Endothelial cell of umbilical vein (primary cell): ENCODE results near the gene TPP2. TPM values are rescaled to one million over a fixed set of nuclear protein-coding genes. Genes with fewer than 3 reads are reported as not detected.

Experiments used
- BruUV-seq: library from RNA; stranded (reverse); fragments of 400-500 nt; replicated peaks from 2 replicates; lab custom pipeline; 2021; lab: Mats Ljungman, UMichigan
- CTCF ChIA-PET: fragments of 300-600, 350-600 bp; sonication (Branson Sonifier 250); formaldehyde crosslinking; loops from one replicate; lab custom pipeline; 2021; ENCODE audit warnings: antibody characterized with exemption, inconsistent platforms; lab: Charles Lee
- POLR2A ChIA-PET: fragments of 300-600, 350-600 bp; sonication (Branson Sonifier 250); formaldehyde crosslinking; loops from one replicate; lab custom pipeline; 2021; ENCODE audit warnings: antibody characterized with exemption, inconsistent platforms; lab: Charles Lee
- DNase-seq: peaks from one replicate; pipeline ENCODE4 v3.0.0-alpha.2; 2011; ENCODE audit warnings: low read depth, low spot score
- FAIRE-seq: peaks from 2 replicates; lab custom pipeline; 2011; peaks lifted over from hg19 to GRCh38; lab: Jason Lieb, UNC
- H2AFZ ChIP-seq: 2 replicates; pipeline ENCODE4 v1.6.0; 2012; ENCODE audit warnings: low read depth, low read length, control low read depth, inconsistent platforms
- H3K27ac ChIP-seq: 2 replicates; pipeline ENCODE4 v1.5.1; 2011; ENCODE audit warnings: low read depth, mild to moderate bottlenecking, control low read depth, low read length, moderate library complexity; ENCODE audit not compliant: insufficient read depth
- H3K27me3 ChIP-seq, 2 experiments: 2 replicates each; pipeline versions ENCODE4 v1.6.0 to v1.6.1; 2011; ENCODE audit warnings: low read length in 2 of 2, mixed read lengths in 1 of 2; ENCODE audit not compliant: control insufficient read depth in 2 of 2, insufficient read depth in 2 of 2
- H3K36me3 ChIP-seq, 2 experiments: 2 replicates in 1 of 2; 3 replicates in 1 of 2; pipeline ENCODE4 v1.5.1; 2011; ENCODE audit warnings: low read length in 2 of 2, mild to moderate bottlenecking in 1 of 2, moderate library complexity in 1 of 2; ENCODE audit not compliant: control insufficient read depth in 2 of 2, insufficient read depth in 2 of 2; ENCODE audit errors: extremely low read depth in 1 of 2
- H3K4me1 ChIP-seq: 3 replicates; pipeline ENCODE4 v1.5.1; 2011; ENCODE audit warnings: mild to moderate bottlenecking, low read length; ENCODE audit not compliant: control insufficient read depth, insufficient read depth; ENCODE audit errors: extremely low read depth
- H3K4me2 ChIP-seq: 2 replicates; pipeline ENCODE4 v1.6.1; 2011; ENCODE audit warnings: low read length, control low read depth, mixed read lengths; ENCODE audit not compliant: insufficient read depth
- H3K4me3 ChIP-seq, 3 experiments: fragments of 200-600 bp in 1 of 3; sonication (generic), shearing (Covaris generic) in 1 of 3; replicated peaks in 1 of 3; 2 replicates each; pipeline ENCODE4 v1.5.1; 2011 to 2016; ENCODE audit warnings: control low read depth in 3 of 3, low read length in 3 of 3, mild to moderate bottlenecking in 2 of 3, inconsistent platforms in 1 of 3, low read depth in 1 of 3, moderate library complexity in 1 of 3; ENCODE audit not compliant: insufficient read depth in 1 of 3
- H3K79me2 ChIP-seq: 2 replicates; pipeline ENCODE4 v1.6.0; 2012; ENCODE audit warnings: low read length, inconsistent platforms; ENCODE audit not compliant: control insufficient read depth, insufficient read depth
- H3K9ac ChIP-seq: replicated peaks from 2 replicates; pipeline ENCODE3; 2011; ENCODE audit warnings: low read length, control low read depth; ENCODE audit not compliant: insufficient read depth; ENCODE audit errors: extremely low read depth
- H3K9me1 ChIP-seq: replicated peaks from 3 replicates; pipeline ENCODE4 v1.6.0; 2011; ENCODE audit warnings: mild to moderate bottlenecking, low read length; ENCODE audit not compliant: control insufficient read depth, insufficient read depth; ENCODE audit errors: extremely low read depth
- H3K9me3 ChIP-seq: replicated peaks from 2 replicates; pipeline ENCODE4 v1.5.1; 2012; ENCODE audit warnings: low read length, inconsistent platforms; ENCODE audit not compliant: control insufficient read depth, insufficient read depth
- H4K20me1 ChIP-seq: replicated peaks from 2 replicates; pipeline ENCODE3; 2011; ENCODE audit warnings: mild to moderate bottlenecking, low read length; ENCODE audit not compliant: control insufficient read depth, insufficient read depth; ENCODE audit errors: extremely low read depth
- CTCF ChIP-seq, 2 donors: IDR thresholded peaks; 1 replicate in 1 of 2; 2 replicates in 1 of 2; pipeline ENCODE4 v1.5.1; 2011; ENCODE audit warnings: low read length in 2 of 2, mild to moderate bottlenecking in 2 of 2, moderate library complexity in 2 of 2, control low read depth in 1 of 2, inconsistent platforms in 1 of 2, low read depth in 1 of 2; ENCODE audit not compliant: insufficient read depth in 1 of 2; ENCODE audit errors: extremely low read depth in 1 of 2
- EZH2 ChIP-seq: IDR thresholded peaks from 2 replicates; pipeline ENCODE4 v1.6.1; 2012; ENCODE audit warnings: borderline replicate concordance, low read depth, mild to moderate bottlenecking, moderate library complexity, low read length, inconsistent platforms; ENCODE audit not compliant: severe bottlenecking
- FOS ChIP-seq: IDR thresholded peaks from 2 replicates; pipeline ENCODE4 v1.6.1; 2011; ENCODE audit warnings: mild to moderate bottlenecking, low read length, moderate library complexity, borderline replicate concordance; ENCODE audit not compliant: insufficient read depth
- GATA2 ChIP-seq: IDR thresholded peaks from 2 replicates; pipeline ENCODE4 v1.7.0; 2011; ENCODE audit warnings: low read depth, mild to moderate bottlenecking, moderate library complexity, mixed read lengths, low read length; ENCODE audit not compliant: insufficient read length, insufficient read depth
- JUN ChIP-seq: IDR thresholded peaks from 2 replicates; pipeline ENCODE4 v1.6.1; 2011; ENCODE audit warnings: borderline replicate concordance, low read depth; ENCODE audit not compliant: insufficient read length, insufficient read depth
- MAX ChIP-seq: IDR thresholded peaks from 2 replicates; pipeline ENCODE4 v1.6.1; 2011; ENCODE audit not compliant: insufficient read depth, insufficient read length
- MYC ChIP-seq: IDR thresholded peaks from one replicate; pipeline ENCODE4 v1.6.1; 2011; ENCODE audit warnings: mild to moderate bottlenecking, low read depth, low read length
- POLR2A ChIP-seq: IDR thresholded peaks from 2 replicates; pipeline ENCODE4 v1.6.1; 2012; ENCODE audit warnings: low read depth, mild to moderate bottlenecking, control low read depth, low read length
- POLR2AphosphoS5 ChIP-seq: IDR thresholded peaks from 2 replicates; pipeline ENCODE4 v1.6.1; 2012; ENCODE audit warnings: low read depth, mild to moderate bottlenecking, control low read depth, low read length, moderate library complexity; ENCODE audit not compliant: insufficient read depth
- dilution Hi-C: fragments of 300-500 bp; cut with MboI; formaldehyde crosslinking; loops from one replicate; pipeline ENCODE4 v1.15.0; 2019; ENCODE audit warnings: low sequenced_read_pairs; ENCODE audit not compliant: extremely low pct_ligation_motif_present
- intact Hi-C: fragments of 100-400 bp; cut with micrococcal nuclease; formaldehyde crosslinking; loops from one replicate; pipeline ENCODE4 v1.10.0; 2022
- polyA plus RNA-seq, 4 experiments: library from polyadenylated mRNA; depleted of rRNA in 3 of 4; stranded (reverse) in 3 of 4; unstranded in 1 of 4; fragments of >200 nt; gene quantifications; 2 replicates each; pipeline versions ENCODE4 v1.2.1 to v1.2.3, GENCODE V29; 2011 to 2012; ENCODE audit warnings: missing spikeins in 1 of 4
- total RNA-seq: library from RNA; stranded (reverse); gene quantifications from 2 replicates; pipeline ENCODE4 v1.2.3, GENCODE V29; 2021

Gene TPP2
- total and polyA plus RNA-seq, 2 donors (not counting 3 experiments of a cell fraction or from before 2014, with no cell fraction given): 11.5 to 46.7 TPM

GRCh38 chr13:102598061-102598460 lies 1.3 kb downstream of the TPP2 start:
- FAIRE-seq (no peak), DNase-seq (peak; percentile 24)
- Histone ChIP-seq H3K4me2 (peak overlapping the region; percentile 98), H3K4me1 (peaks cover 23% of the 10 kb centered on the region), H4K20me1 (peaks cover 5% of the 10 kb centered on the region), H3K79me2 (peaks cover 57% of the 10 kb centered on the region), H3K27me3 (no peaks in the 10 kb centered on the region), H3K9me3 (no peaks in the 10 kb centered on the region), H3K9ac (peak overlapping the region; percentile 91), H3K36me3 (no peaks in the 10 kb centered on the region), H3K4me3 (peak overlapping the region; percentile 92 to 99 (median 97)), H2AFZ (no peak overlapping the region), H3K9me1 (no peaks in the 10 kb centered on the region), H3K27ac (no peak overlapping the region)
- BruUV-seq: no TSS peak
- ChIA-PET CTCF (interaction anchor here (0.6 to 3.8 kb wide), 3 partner anchors 11 to 202 kb away, joined by 5 to 27 read pairs (median 17); no protein-coding TSS in a partner anchor), POLR2A (no interaction called here)
- intact Hi-C loops (no loop called here), dilution Hi-C loops (loop anchor here (25.0 kb wide), 1 partner anchor 264 kb away; no protein-coding TSS in a partner anchor)
- no peak for TF ChIP-seq EZH2
- no peak for TF ChIP-seq GATA2
- no peak for TF ChIP-seq CTCF (IDR thresholded peaks at IDR 0.05; ENCODE audit: extremely low read depth in 1 of 2, insufficient read depth in 1 of 2, low read depth in 1 of 2, low read length in 2 of 2)
- TF ChIP-seq JUN: no peak
- no peak for TF ChIP-seq POLR2AphosphoS5
- no peak for TF ChIP-seq MYC
- TF ChIP-seq FOS: no peak
- TF ChIP-seq MAX: no peak
- TF ChIP-seq POLR2A: no peak
